VCaP (cell line): ENCODE results near the gene MISP.
A peak's percentile ranks its signal among the peaks of the same experiment; 100 is the strongest.
"Not testable (repeated sequence)": the region's sequence is repeated elsewhere in the genome, so short reads cannot be mapped to it uniquely, and the experiment has no call there.

Experiments
- H3K27ac ChIP-seq: fragments of 450-650 bp; 2 replicates; pipeline ENCODE4 v1.5.1; 2017
- TF ChIP-seq, protein P1 (sequence below): fragments of 450-650 bp; conservative IDR thresholded peaks from 2 replicates; pipeline ENCODE4 v1.5.1; 2017; ENCODE audit warnings: mild to moderate bottlenecking, moderate library complexity

MISP gene

DNA sequence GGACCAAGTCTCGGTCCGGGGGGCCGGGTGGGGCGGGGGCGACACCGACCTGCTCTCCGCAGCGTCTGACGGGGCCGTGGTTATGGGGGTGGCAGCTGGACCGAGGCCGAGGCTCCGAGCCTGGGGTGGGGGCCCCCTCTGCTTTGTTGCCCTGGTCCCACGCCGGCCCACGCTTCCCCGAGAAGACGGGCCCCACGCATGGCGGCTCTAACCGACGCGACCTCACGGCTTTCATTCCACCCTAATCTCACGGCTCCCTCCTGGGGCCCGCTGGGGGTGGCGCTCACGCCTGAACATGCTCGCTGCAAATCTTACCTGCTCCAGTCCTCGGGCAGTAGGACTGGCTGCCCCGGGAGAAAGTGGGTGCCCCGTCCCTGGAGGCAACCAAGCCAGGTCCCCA is 14.8 kb upstream of the MISP start:
- H3K27ac ChIP-seq: no peak overlapping the region
- TF ChIP-seq, protein P1, sequence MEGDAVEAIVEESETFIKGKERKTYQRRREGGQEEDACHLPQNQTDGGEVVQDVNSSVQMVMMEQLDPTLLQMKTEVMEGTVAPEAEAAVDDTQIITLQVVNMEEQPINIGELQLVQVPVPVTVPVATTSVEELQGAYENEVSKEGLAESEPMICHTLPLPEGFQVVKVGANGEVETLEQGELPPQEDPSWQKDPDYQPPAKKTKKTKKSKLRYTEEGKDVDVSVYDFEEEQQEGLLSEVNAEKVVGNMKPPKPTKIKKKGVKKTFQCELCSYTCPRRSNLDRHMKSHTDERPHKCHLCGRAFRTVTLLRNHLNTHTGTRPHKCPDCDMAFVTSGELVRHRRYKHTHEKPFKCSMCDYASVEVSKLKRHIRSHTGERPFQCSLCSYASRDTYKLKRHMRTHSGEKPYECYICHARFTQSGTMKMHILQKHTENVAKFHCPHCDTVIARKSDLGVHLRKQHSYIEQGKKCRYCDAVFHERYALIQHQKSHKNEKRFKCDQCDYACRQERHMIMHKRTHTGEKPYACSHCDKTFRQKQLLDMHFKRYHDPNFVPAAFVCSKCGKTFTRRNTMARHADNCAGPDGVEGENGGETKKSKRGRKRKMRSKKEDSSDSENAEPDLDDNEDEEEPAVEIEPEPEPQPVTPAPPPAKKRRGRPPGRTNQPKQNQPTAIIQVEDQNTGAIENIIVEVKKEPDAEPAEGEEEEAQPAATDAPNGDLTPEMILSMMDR: no peak

GRCh38 chr19:737591-738093 is 13.3 kb upstream of the MISP start:
- no peak overlapping the region for H3K27ac ChIP-seq
- TF ChIP-seq, protein P1: peak; percentile 73

DNA sequence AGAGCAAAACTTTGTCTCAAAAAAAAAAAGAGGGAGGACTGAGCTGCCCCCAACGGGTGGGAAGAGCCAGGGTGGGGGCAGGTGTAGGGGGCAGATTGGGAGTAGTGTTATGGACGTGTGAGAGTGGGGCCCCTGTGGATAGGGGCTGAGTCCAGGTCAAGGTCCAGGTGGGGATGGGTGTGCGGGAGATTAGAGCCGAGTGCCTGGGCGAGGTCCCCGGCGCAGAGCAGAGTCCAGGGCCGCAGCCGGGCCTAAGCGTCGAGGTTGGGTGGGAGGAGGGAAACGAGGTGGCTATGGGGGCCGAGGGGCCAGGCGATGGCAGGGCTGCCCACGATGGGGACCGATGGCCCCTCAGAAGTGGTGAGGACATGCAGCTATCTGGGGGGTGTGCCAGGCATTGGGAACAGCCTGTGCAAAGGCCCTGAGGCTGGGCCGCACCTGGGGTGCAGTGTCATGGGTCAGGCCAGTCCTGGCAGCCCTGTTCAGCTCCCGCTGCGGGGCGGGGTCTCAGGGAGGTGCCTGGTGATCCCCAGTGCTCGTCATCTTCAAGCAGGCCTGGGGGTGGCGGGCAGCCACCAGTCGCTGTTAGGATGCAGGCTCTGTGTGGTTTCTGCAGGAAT is 12.3 kb upstream of the MISP start:
- no peak overlapping the region for H3K27ac ChIP-seq
- TF ChIP-seq, protein P1: no peak

DNA sequence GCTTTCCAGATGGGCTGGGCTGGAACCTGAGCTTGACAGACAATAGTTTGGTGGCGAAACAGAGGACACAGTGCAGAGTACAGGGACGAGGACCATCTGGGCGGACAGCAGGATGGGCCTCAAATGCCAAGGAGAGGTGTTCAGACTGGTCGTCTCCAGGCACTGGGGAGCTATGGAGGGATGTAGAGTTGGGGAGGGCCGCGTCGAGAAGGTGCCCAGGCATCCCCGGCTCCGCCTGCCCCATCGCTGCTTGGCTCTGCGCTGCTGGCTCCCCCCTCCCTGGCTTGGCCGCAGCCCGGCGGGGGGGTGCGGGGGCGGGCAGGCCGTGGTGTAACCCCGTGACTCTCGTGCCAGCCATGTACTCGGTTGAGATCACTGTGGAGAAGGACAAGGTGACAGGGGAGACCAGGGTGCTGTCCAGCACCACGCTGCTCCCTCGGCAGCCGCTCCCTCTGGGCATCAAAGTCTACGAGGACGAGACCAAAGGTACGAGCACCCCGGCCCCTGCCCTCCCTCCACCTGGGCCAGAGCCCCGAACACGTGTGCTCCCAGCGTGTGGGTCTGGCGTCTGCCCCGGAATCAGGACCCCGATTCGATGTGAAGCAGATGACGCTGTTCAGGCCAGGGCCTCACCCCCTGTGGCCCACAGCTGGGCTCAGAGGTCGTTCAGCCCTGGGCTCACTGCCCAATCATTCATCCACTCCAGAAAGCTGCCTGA is 10.8 kb upstream of the MISP start:
- TF ChIP-seq, protein P1: no peak
- H3K27ac ChIP-seq: no peak overlapping the region

DNA sequence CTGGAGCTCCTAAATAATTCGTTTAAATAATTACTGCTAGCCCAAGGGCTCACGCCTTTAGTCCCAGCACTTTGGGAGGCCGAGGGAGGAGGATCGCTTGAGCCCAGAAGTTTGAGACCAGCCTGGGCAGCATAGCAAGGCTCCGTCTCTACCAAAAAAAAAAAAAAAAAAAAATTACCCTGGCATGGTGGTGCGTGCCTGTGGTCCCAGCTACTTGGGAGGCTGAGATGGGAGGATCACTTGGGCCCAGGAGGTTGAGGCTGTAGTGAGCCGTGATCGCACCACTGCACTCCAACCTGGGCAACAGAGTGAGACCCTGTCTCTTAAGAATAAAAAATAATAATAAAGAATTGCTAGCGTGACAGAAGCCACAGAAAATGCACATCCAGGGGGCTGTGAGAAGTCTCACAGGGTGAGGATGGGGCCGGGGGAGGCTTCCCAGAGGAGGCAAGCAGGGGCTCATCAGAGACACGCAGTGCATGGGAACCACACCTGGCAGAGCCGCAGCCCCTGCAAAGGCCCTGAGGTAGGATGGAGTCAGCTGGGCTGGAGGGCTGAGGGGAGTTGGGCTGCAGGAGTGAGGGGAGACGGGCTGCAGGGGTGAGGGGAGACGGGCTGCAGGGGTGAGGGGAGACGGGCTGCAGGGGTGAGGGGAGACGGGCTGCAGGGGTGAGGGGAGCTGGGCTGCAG is 10.0 kb upstream of the MISP start:
- not testable (repeated sequence) for H3K27ac ChIP-seq

DNA sequence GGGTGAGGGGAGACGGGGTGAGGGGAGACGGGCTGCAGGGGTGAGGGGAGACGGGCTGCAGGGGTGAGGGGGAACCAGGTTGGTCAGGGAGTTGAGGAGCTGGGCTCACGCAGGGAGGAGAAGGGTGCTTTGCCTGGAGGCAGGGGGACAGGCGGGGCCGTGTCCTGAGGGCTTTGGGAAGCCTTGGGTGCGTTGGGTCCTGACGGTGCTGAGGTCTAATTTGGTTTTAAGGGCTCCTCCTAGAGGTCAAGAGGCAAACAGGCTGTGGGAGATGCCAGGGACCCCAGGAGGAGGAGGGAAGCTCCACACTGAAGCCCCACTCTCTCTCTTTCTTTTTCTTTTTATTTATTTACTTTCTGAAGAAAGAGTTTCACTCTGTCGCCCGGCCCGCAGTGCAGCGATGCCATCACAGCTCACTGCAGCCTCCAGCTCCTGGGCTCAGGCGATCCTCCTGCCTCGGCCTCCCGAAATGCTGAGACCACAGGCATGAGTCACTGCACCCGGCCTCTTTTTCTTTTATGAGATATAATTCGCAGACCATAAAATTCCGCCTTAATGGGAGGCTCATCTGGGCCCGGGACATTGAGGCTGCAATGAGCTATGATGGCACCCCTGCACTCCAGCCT is 9.3 kb upstream of the MISP start:
- TF ChIP-seq, protein P1: no peak; the same call in 1 of the 2 replicates
- H3K27ac ChIP-seq: no peak overlapping the region

DNA sequence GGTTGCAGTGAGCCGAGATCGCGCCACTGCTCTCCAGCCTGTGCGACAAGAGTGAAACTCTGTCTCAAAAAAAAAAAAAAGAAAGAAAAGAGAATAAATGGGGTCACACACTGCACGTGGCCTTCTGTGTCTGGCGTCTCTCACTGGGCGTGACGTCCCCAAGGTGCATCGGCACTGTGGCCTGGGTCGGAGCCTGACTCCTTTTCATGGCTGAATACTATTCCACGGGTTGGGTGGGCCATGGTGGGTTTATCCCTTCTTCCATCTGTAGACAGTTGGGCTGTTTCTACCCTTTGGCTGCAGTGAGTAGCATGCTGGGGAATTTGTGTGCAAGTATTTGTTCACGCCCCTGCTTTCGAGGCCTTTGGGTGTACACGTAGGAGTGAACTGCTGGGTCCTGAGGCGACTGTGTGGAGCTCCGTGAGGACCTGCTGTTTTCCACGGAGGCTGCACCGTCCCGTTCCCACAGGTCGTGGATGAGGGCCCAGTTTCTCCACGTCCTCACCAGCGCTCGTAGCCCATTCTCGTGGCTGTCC is 8.3 kb upstream of the MISP start:
- TF ChIP-seq, protein P1: no peak

More for the DNA sequence above, 8.3 kb upstream of the MISP start:
- no peak overlapping the region for H3K27ac ChIP-seq
